ENCODE measurements around the gene SMOC1. TPM values are rescaled to one million over a fixed set of nuclear protein-coding genes. Genes with fewer than 3 reads are reported as not detected.
"Not testable (repeated sequence)": the region's sequence is repeated elsewhere in the genome, so short reads cannot be mapped to it uniquely, and the experiment has no call there.

Gene SMOC1
- total and polyA plus RNA-seq, 7 donors = 0.27 to 1.3 (median 0.74) TPM; not detected in 3

- 74 to 75% methylated on average over 1 of the region's 1 CpG for WGBS, 2 donors
- no peaks in the 10 kb centered on the region for H3K27me3 ChIP-seq
- DNase-seq = no peak
- H3K4me3 ChIP-seq = no peak overlapping the region
- H3K27ac ChIP-seq = no peak overlapping the region
- TF ChIP-seq POLR2A (IDR thresholded peaks at IDR 0.05) (no peak), EP300 (IDR thresholded peaks at IDR 0.05) (no peak), CTCF (IDR thresholded peaks at IDR 0.05) (no peak), POLR2AphosphoS5 (IDR thresholded peaks at IDR 0.05) (no peak)
- H3K4me1 ChIP-seq = no peaks in the 10 kb centered on the region
- intact Hi-C loops (cut with DNase I) = no loop called here
- peaks cover 0 to 11% (median 5%) of the 10 kb centered on the region in 4 donors for H3K9me3 ChIP-seq
- no peaks in the 10 kb centered on the region for H3K36me3 ChIP-seq
Observed at GRCh38 chr14:69901113-69901951, 22.1 kb downstream of the SMOC1 start.

- 96 to 97% methylated on average over 29 of the region's 29 CpGs for WGBS, 2 donors
- H3K4me3 ChIP-seq; H3K27ac ChIP-seq; H3K27me3 ChIP-seq; intact Hi-C loops (cut with DNase I); H3K4me1 ChIP-seq; H3K9me3 ChIP-seq; DNase-seq; H3K36me3 ChIP-seq: not testable (repeated sequence)
Observed at GRCh38 chr14:69903046-69903445, 23.8 kb downstream of the SMOC1 start.

DNA sequence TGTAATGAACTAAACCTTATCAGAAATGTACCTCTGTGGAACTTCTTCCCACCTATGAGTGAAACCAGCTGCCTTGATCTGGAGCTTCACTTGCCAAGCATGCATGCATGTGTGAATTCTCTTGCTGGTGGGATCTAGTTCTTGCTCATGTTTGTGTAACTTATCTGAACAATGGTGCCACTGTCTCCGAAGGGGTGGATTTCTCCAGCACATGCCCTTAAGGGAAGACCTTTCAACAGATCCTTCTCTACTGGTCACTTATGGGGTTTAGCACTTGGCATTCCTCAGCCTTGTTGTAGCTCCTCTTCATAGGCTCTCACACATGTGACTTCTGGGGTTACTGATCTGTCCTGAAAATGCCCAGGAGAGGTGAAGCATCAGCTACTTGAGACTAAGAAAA, 25.0 kb downstream of the SMOC1 start:
- no peak for DNase-seq
- WGBS, 2 donors = 83 to 88% methylated on average over 1 of the region's 1 CpG

DNA sequence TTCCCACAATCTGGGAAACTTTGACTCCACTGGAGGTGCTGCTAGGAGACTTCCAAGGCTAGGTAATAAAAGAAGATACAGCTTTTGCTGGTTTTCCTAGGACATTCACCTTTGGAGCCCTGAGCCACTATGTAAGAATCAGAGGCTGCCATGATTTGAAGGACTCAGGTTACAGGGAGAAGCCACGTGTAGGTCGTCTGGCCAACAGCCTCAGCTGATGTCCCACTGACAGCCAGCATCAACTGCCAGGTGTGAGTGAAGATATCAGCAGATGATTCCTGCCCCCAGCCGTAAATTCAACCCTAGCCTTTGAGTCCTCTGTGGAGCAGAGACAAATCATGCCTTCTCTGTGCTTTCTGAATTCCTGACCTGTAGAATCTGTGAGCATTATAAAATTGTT, 27.0 kb downstream of the SMOC1 start:
- no peaks in the 10 kb centered on the region for H3K9me3 ChIP-seq
- WGBS, 2 donors = 40 to 50% methylated on average over 3 of the region's 3 CpGs
- no peaks in the 10 kb centered on the region for H3K4me1 ChIP-seq
- H3K4me3 ChIP-seq = no peak overlapping the region
- H3K27ac ChIP-seq = no peak overlapping the region
- TF ChIP-seq EP300 (IDR thresholded peaks at IDR 0.05) = no peak
- TF ChIP-seq POLR2A (IDR thresholded peaks at IDR 0.05) = no peak
- no peak for TF ChIP-seq POLR2AphosphoS5 (IDR thresholded peaks at IDR 0.05)
- TF ChIP-seq CTCF (IDR thresholded peaks at IDR 0.05) = no peak
- intact Hi-C loops (cut with DNase I) = no loop called here
- H3K36me3 ChIP-seq = no peaks in the 10 kb centered on the region
- H3K27me3 ChIP-seq = no peaks in the 10 kb centered on the region
- no peak for DNase-seq

More for the DNA sequence above, 25.0 kb downstream of the SMOC1 start:
- TF ChIP-seq POLR2A (IDR thresholded peaks at IDR 0.05) = no peak
- no peak for TF ChIP-seq EP300 (IDR thresholded peaks at IDR 0.05)
- no peak for TF ChIP-seq CTCF (IDR thresholded peaks at IDR 0.05)
- intact Hi-C loops (cut with DNase I) = no loop called here
- H3K9me3 ChIP-seq = no peaks in the 10 kb centered on the region
- H3K27me3 ChIP-seq = no peaks in the 10 kb centered on the region
- no peak overlapping the region for H3K4me3 ChIP-seq
- H3K36me3 ChIP-seq = no peaks in the 10 kb centered on the region
- no peak overlapping the region for H3K27ac ChIP-seq
- H3K4me1 ChIP-seq = no peaks in the 10 kb centered on the region

GRCh38 chr14:69909826-69910550, 30.8 kb downstream of the SMOC1 start:
- H3K4me1 ChIP-seq = no peaks in the 10 kb centered on the region
- no peaks in the 10 kb centered on the region for H3K27me3 ChIP-seq
- no peak overlapping the region for H3K4me3 ChIP-seq
- no peaks in the 10 kb centered on the region for H3K9me3 ChIP-seq
- WGBS, 2 donors = 85% methylated on average over 7 of the region's 7 CpGs
- H3K36me3 ChIP-seq = no peaks in the 10 kb centered on the region
- no peak for DNase-seq
- TF ChIP-seq POLR2AphosphoS5 (IDR thresholded peaks at IDR 0.05) (no peak), CTCF (IDR thresholded peaks at IDR 0.05) (no peak), POLR2A (IDR thresholded peaks at IDR 0.05) (no peak), EP300 (IDR thresholded peaks at IDR 0.05) (no peak)
- intact Hi-C loops (cut with DNase I) = no loop called here
- no peak overlapping the region for H3K27ac ChIP-seq

Data from sigmoid colon (tissue), 7 donors.